GM10248 (cell line): ENCODE measurements around the gene NEGR1.

Experiments
- CTCF ChIA-PET: fragments of 300-600 bp; sonication (Branson Sonifier 250); formaldehyde crosslinking; extraction: SDS; loops from one replicate; lab custom pipeline; 2021; ENCODE audit warnings: antibody characterized with exemption; lab: Yijun Ruan, JAX
- POLR2A ChIA-PET: fragments of 350-650 bp; sonication (Branson Sonifier 250); formaldehyde crosslinking; extraction: SDS; loops from one replicate; lab custom pipeline; 2020; ENCODE audit warnings: antibody characterized with exemption; lab: Yijun Ruan, JAX
- DNase-seq: peaks from one replicate; pipeline ENCODE4 v3.0.0; 2012; ENCODE audit errors: extremely low spot score
- TF ChIP-seq, protein P1 (sequence below): IDR thresholded peaks from 2 replicates; pipeline ENCODE4 v1.5.1; 2012; ENCODE audit warnings: mild to moderate bottlenecking, low read depth; ENCODE audit errors: extremely low read depth, missing control alignments, control extremely low read depth

Gene NEGR1

DNA sequence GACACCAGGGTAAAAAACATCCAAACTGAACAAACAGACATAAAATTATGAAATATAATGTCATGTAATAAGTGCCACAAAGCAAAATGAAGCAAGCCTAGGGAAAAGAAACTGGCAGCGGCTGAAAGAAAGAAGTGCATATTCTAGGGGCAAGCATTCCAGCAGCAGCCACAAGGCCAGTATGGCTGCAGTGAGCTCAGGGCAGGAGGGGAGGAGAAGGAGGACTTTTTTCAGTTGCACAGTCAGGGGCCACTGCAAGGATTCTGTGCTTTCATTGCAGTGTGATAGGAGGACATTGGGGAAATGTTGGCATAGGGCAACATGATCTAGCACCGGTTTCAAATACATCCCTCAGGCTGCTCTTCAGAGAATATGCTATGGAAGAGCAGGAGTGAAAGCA is 263.8 kb downstream of the NEGR1 start:
- TF ChIP-seq, protein P1, sequence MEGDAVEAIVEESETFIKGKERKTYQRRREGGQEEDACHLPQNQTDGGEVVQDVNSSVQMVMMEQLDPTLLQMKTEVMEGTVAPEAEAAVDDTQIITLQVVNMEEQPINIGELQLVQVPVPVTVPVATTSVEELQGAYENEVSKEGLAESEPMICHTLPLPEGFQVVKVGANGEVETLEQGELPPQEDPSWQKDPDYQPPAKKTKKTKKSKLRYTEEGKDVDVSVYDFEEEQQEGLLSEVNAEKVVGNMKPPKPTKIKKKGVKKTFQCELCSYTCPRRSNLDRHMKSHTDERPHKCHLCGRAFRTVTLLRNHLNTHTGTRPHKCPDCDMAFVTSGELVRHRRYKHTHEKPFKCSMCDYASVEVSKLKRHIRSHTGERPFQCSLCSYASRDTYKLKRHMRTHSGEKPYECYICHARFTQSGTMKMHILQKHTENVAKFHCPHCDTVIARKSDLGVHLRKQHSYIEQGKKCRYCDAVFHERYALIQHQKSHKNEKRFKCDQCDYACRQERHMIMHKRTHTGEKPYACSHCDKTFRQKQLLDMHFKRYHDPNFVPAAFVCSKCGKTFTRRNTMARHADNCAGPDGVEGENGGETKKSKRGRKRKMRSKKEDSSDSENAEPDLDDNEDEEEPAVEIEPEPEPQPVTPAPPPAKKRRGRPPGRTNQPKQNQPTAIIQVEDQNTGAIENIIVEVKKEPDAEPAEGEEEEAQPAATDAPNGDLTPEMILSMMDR, result no peak
- CTCF ChIA-PET, result no interaction called here
- DNase-seq, result no peak
- POLR2A ChIA-PET, result no interaction called here

DNA sequence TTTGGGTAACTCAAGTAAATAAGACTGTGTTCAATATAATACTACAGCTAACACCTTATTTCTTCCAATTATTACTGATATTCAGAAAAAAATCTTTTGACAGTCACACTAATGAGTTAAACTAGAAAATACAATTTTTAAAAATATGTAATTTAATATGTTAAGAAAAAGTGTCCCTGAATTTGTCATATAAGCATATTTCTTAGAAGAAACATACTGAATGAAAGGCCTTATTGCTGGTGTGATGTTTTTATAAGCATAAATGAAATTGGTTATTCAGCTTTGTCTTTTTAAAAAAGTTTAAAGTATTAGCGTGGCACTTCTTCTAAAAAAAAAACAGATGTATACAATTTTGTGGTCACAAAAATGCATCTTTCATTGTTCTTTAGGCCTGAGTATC is 267.3 kb downstream of the NEGR1 start:
- CTCF ChIA-PET, result interaction anchor here (1.3 to 1.6 kb wide), 2 partner anchors 9 to 22 kb away, joined by 4 to 6 read pairs; no protein-coding TSS in a partner anchor

DNA sequence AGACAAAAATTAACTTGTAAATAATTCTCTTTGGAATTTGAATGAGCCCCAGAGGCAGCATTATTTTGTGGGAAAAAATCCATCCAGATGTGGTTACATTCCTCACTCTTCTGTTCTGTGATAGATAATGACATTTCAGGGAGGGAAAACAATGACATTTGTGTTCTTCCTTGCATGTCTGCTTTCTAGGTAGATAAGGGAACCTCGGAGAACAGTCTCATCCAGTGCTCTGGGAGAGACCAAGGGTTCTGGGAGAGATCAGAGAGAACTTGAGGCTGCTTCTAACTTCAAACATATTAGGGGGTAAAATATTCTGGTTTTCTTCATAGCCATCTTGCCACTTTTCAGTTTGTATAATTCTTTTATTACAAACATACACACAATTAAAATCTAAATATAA is 269.2 kb downstream of the NEGR1 start:
- ChIA-PET POLR2A (no interaction called here), CTCF (no interaction called here)
- TF ChIP-seq, protein P1, result no peak
- no peak for DNase-seq

More for the DNA sequence above, 267.3 kb downstream of the NEGR1 start:
- TF ChIP-seq, protein P1, result no peak
- no peak for DNase-seq
- POLR2A ChIA-PET, result no interaction called here

DNA sequence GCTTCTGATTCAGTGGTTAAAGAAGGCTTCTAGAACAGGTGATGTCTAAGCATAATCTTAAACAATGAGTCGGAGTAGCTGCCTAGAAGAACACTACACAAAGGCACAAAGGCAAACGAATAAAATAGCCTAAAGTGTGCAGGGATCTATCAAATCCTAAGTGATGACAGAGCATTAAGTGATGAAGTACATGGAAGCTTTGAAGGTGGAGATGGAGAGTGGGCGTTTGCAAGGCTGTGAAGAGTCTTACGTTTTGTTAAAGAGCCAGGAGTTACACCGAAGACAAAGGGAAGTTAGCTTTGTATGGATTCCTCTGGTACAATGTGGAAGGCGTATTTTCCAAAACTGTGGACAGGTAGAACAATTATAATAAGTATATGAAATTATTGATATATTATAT is 270.6 kb downstream of the NEGR1 start:
- CTCF ChIA-PET, result no interaction called here
- no peak for DNase-seq
- TF ChIP-seq, protein P1, result no peak
- POLR2A ChIA-PET, result no interaction called here

DNA sequence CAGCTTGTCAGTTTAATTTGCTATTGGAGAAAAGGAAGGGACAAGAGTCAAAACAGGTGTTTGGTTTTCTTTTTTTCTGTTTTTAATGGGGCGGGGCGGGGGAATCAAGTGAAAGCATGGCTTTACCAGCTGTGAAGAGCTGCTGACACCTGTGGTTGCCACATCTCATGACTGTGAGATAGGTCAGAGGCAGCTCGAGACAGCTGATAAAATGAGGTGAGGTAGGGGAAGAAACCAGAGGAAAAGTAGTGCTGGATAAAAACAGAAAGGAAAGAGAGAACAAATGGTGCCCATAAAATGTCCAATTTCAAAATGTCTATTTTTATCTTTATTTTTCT is 272.3 kb downstream of the NEGR1 start:
- CTCF ChIA-PET, result interaction anchor here (0.6 to 1.0 kb wide), 3 partner anchors 15 to 40 kb away, joined by 3 to 6 read pairs (median 4); no protein-coding TSS in a partner anchor

DNA sequence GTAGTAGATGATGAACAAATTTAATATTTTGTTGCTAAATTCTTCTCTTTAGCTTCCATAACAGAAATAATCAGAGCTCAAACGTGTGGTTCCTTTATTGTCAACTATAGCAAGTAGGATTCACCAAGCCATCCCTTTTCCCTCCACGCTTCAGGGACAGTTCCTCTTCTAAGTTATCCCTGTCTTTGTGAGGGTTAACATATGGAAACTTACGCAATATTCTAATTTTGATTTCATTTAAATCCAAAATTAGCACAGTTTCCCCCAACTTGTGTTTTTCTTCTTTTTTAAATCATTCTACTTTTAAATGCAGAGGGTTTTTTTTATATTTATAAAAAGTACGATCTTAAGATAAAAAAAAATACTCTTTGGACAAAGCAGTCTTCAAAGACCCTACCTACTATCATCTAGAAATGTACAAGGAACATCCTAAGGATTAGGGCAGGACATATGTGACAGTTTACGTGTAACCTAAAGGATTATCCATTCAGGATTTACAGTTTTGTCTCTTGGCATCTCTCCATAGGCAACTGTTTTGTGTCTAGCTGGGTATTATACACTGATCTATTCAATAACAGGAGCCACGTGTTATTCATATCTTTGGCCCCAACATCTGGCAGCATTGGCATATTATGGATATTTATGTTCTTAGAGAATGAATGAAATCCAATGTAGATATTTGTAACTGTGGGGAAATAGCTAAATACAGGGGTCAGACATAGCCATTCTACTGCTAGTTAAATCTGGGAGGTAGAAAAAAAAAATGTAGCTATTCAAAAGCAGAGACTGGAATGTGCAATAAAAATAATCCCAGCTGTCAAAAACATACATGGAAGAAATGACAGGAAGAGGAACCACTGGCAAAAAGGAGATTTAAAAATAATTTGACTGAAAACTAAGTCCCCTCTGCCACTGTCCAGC is 272.9 kb downstream of the NEGR1 start:
- TF ChIP-seq, protein P1, result no peak
- no peak for DNase-seq
- ChIA-PET CTCF (interaction anchor here (0.6 to 1.5 kb wide), 5 partner anchors 15 to 40 kb away, joined by 3 to 6 read pairs (median 4); no protein-coding TSS in a partner anchor), POLR2A (no interaction called here)

More for the DNA sequence above, 272.3 kb downstream of the NEGR1 start:
- POLR2A ChIA-PET, result no interaction called here
- DNase-seq, result no peak
- TF ChIP-seq, protein P1, result no peak
